GM06990 (cell line): ENCODE results near the gene IQSEC3.
A peak's percentile ranks its signal among the peaks of the same experiment; 100 is the strongest.

Experiments
- DNase-seq: peaks from one replicate; pipeline ENCODE4 v3.0.0-alpha.2; 2011; ENCODE audit not compliant: insufficient read length; ENCODE audit errors: extremely low read depth
- H3K27me3 ChIP-seq: replicated peaks from 2 replicates; pipeline ENCODE4 v1.6.0; 2011; ENCODE audit warnings: low read length; ENCODE audit not compliant: control insufficient read depth, insufficient read depth
- H3K36me3 ChIP-seq: 2 replicates; pipeline ENCODE4 v1.5.1; 2011; ENCODE audit warnings: low read length; ENCODE audit not compliant: control insufficient read depth, insufficient read depth
- H3K4me3 ChIP-seq: replicated peaks from 2 replicates; pipeline ENCODE4 v1.5.1; 2011; ENCODE audit warnings: low read depth, mild to moderate bottlenecking, control low read depth, low read length
- CTCF ChIP-seq: IDR thresholded peaks from 2 replicates; pipeline ENCODE4 v1.5.1; 2011; ENCODE audit warnings: low read length, control low read depth, mild to moderate bottlenecking, inconsistent platforms; ENCODE audit not compliant: insufficient read depth, poor library complexity, severe bottlenecking

Gene IQSEC3

GRCh38 chr12:219891-220352 is 153.4 kb downstream of the IQSEC3 start:
- peak; percentile 76 for DNase-seq
- Histone ChIP-seq H3K27me3 (peaks cover 1% of the 10 kb centered on the region), H3K4me3 (no peak overlapping the region), H3K36me3 (no peaks in the 10 kb centered on the region)
- peak; percentile 90 for TF ChIP-seq CTCF

GRCh38 chr12:220491-220890 is 153.9 kb downstream of the IQSEC3 start:
- no peak overlapping the region for H3K4me3 ChIP-seq

GRCh38 chr12:220946-221550 is 154.5 kb downstream of the IQSEC3 start:
- no peak for DNase-seq
- H3K36me3 ChIP-seq, result no peaks in the 10 kb centered on the region
- no peak overlapping the region for H3K4me3 ChIP-seq
- H3K27me3 ChIP-seq, result peaks cover 1% of the 10 kb centered on the region
- no peak for TF ChIP-seq CTCF

More at GRCh38 chr12:220491-220890, 153.9 kb downstream of the IQSEC3 start:
- TF ChIP-seq CTCF, result no peak
- H3K36me3 ChIP-seq, result no peaks in the 10 kb centered on the region
- peaks cover 1% of the 10 kb centered on the region for H3K27me3 ChIP-seq
- DNase-seq, result no peak

GRCh38 chr12:221736-222135 is 155.2 kb downstream of the IQSEC3 start:
- no peak for TF ChIP-seq CTCF
- no peak for DNase-seq
- H3K27me3 ChIP-seq, result peaks cover 1% of the 10 kb centered on the region
- no peaks in the 10 kb centered on the region for H3K36me3 ChIP-seq
- H3K4me3 ChIP-seq, result no peak overlapping the region

- no peak for TF ChIP-seq CTCF
- no peak for DNase-seq
- H3K4me3 ChIP-seq, result no peak overlapping the region
- H3K36me3 ChIP-seq, result no peaks in the 10 kb centered on the region
- peaks cover 1% of the 10 kb centered on the region for H3K27me3 ChIP-seq
Measured at GRCh38 chr12:223841-224240, 157.3 kb downstream of the IQSEC3 start.

- TF ChIP-seq CTCF, result no peak
- no peak for DNase-seq
- H3K27me3 ChIP-seq, result peaks cover 1% of the 10 kb centered on the region
- no peak overlapping the region for H3K4me3 ChIP-seq
- no peaks in the 10 kb centered on the region for H3K36me3 ChIP-seq
Measured at GRCh38 chr12:224330-224729, 157.8 kb downstream of the IQSEC3 start.
